ENCODE data around the gene FLACC1. TPM values are rescaled to one million over a fixed set of nuclear protein-coding genes. Genes with fewer than 3 reads are reported as not detected.

FLACC1 gene
- total and polyA plus RNA-seq, 2 experiments from 2014 or later: 0.10 to 0.27 TPM

DNA sequence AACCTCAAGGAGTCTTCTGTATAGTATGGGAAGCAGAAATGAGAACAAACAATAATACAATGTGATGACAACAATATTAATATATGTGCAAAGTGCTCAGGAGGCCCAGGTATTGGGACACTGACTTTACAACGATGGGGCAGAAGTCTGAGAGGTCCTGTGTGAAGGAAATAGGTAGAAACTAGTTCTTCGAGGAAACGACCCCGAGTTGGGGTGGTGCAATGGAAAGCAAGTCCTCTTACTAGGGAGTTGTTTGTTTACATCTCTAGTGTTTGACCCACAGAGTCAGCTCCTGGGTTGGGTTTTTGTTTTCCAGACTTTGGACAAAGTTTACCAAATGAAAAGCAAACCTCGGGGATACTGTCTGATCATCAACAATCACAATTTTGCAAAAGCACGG is 80.6 kb downstream of the FLACC1 start:
- no peak overlapping the region for H3K4me2 ChIP-seq
- H3K27me3 ChIP-seq (ENCODE audit: insufficient read depth): no peaks in the 10 kb centered on the region
- no peaks in the 10 kb centered on the region for H3F3A ChIP-seq (replicated peaks; ENCODE audit: low read depth)
- no peak overlapping the region for H2AFZ ChIP-seq
- H3K9me2 ChIP-seq (ENCODE audit: insufficient read depth): no peaks in the 10 kb centered on the region
- no peak overlapping the region for H3K4me3 ChIP-seq
- DNase-seq (ENCODE audit: low spot score) (no peak), ATAC-seq (no peak)
- TF ChIP-seq ZNF114 (CRISPR knock-in tag; IDR thresholded peaks at IDR 0.05) (no peak), EZH2 (IDR thresholded peaks at IDR 0.05; ENCODE audit: low read depth, unreplicated experiment) (no peak), POLR2AphosphoS5 (IDR thresholded peaks at IDR 0.05; ENCODE audit: low read depth) (no peak), JUNB (IDR thresholded peaks at IDR 0.05; ENCODE audit: unreplicated experiment) (no peak)
- H3K4me1 ChIP-seq (ENCODE audit: insufficient read depth): no peaks in the 10 kb centered on the region
- no peak overlapping the region for H3K27ac ChIP-seq (ENCODE audit: low read depth)
- Mint-ChIP-seq H3K36me3 (ENCODE audit: low read depth) (no peaks in the 10 kb centered on the region), H3K4me3 (no peak overlapping the region), H3K27me3 (ENCODE audit: insufficient read depth, low read depth, poor library complexity) (no peaks in the 10 kb centered on the region), H3K9me3 (no peaks in the 10 kb centered on the region), H3K27ac (no peak overlapping the region), H3K4me1 (no peaks in the 10 kb centered on the region)
- no peaks in the 10 kb centered on the region for H4K20me1 ChIP-seq (replicated peaks; ENCODE audit: insufficient read depth)
- H3K79me2 ChIP-seq (replicated peaks; ENCODE audit: insufficient read depth): no peaks in the 10 kb centered on the region
- no peaks in the 10 kb centered on the region for H3K36me3 ChIP-seq (ENCODE audit: insufficient read depth)

DNA sequence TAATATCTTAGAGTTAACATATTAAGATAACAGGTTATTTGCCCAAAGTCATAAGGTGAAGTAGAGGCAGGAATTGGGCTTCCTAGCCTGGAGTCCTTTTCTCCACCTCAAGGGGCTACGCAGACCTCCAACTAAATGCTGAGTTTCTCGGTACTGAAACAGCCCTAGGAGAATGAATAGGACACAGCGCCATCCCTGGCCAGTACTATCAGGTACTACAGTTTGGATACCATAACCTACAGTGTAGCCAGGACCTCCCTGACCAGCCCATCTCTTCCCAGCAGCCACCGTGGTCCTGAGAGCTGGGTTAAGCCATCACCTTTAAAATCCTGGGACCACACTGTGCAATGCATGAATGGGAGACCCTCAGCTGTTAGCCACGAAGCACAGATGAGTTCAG is 81.2 kb downstream of the FLACC1 start:
- no peaks in the 10 kb centered on the region for H3K79me2 ChIP-seq (replicated peaks; ENCODE audit: insufficient read depth)
- Mint-ChIP-seq H3K4me1 (no peaks in the 10 kb centered on the region), H3K27ac (no peak overlapping the region), H3K36me3 (ENCODE audit: low read depth) (no peaks in the 10 kb centered on the region), H3K9me3 (no peaks in the 10 kb centered on the region), H3K27me3 (ENCODE audit: insufficient read depth, low read depth, poor library complexity) (no peaks in the 10 kb centered on the region), H3K4me3 (no peak overlapping the region)
- DNase-seq (ENCODE audit: low spot score) (peak; percentile 90), ATAC-seq (peak; percentile 100)
- 0 out of 2 replicates have a peak, but pooled peaks have one; percentile 9 for TF ChIP-seq CREB1 (CRISPR knock-in tag; IDR thresholded peaks at IDR 0.05; ENCODE audit: low read depth)
- TF ChIP-seq CTCF (conservative IDR thresholded peaks at IDR 0.05; ENCODE audit: low read depth in 2 of 2): peak; percentile 67 to 79
- TF ChIP-seq ZNF114 (CRISPR knock-in tag; IDR thresholded peaks at IDR 0.05): no peak
- no peak for TF ChIP-seq EZH2 (IDR thresholded peaks at IDR 0.05; ENCODE audit: low read depth, unreplicated experiment)
- no peak for TF ChIP-seq EZH2phosphoT487 (IDR thresholded peaks at IDR 0.05; ENCODE audit: unreplicated experiment)
- H3F3A ChIP-seq (replicated peaks; ENCODE audit: low read depth): no peaks in the 10 kb centered on the region
- H3K4me1 ChIP-seq (ENCODE audit: insufficient read depth): no peaks in the 10 kb centered on the region
- no peak overlapping the region for H3K4me2 ChIP-seq
- H3K9me2 ChIP-seq (ENCODE audit: insufficient read depth): no peaks in the 10 kb centered on the region
- no peaks in the 10 kb centered on the region for H3K27me3 ChIP-seq (ENCODE audit: insufficient read depth)
- H3K4me3 ChIP-seq: no peak overlapping the region
- no peak overlapping the region for H3K27ac ChIP-seq (ENCODE audit: low read depth)
- H2AFZ ChIP-seq: no peak overlapping the region
- H4K20me1 ChIP-seq (replicated peaks; ENCODE audit: insufficient read depth): no peaks in the 10 kb centered on the region
- H3K36me3 ChIP-seq (ENCODE audit: insufficient read depth): no peaks in the 10 kb centered on the region

DNA sequence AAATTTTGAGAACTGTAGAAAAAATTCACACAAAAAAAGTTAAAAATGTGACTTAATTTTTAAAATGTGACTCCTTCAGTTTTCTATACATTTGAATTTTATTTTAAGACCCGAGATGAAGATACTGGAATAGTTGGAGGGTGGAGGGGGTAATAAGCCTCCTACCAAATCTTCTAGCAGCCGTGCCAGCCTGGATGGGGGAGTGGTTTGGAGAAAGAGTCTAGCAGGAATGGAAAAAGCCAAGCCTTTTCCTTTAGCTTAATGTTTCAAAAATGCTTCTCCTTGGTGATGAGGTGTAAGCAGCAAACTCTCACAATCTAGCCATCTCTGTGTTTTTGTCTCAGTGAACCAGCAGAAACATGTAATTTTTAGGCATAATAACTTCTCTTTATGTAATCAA is 82.1 kb downstream of the FLACC1 start:
- no peaks in the 10 kb centered on the region for H3K27me3 ChIP-seq (ENCODE audit: insufficient read depth)
- H3K4me3 Mint-ChIP-seq: no peak overlapping the region
- no peak overlapping the region for H3K27ac ChIP-seq (ENCODE audit: low read depth)
- H3K4me1 ChIP-seq (ENCODE audit: insufficient read depth): no peaks in the 10 kb centered on the region
- DNase-seq (ENCODE audit: low spot score) (no peak), ATAC-seq (no peak)
- H3F3A ChIP-seq (replicated peaks; ENCODE audit: low read depth): no peaks in the 10 kb centered on the region
- no peaks in the 10 kb centered on the region for H3K4me1 Mint-ChIP-seq
- H3K79me2 ChIP-seq (replicated peaks; ENCODE audit: insufficient read depth): no peaks in the 10 kb centered on the region
- no peaks in the 10 kb centered on the region for H3K9me2 ChIP-seq (ENCODE audit: insufficient read depth)
- no peak overlapping the region for H2AFZ ChIP-seq
- no peaks in the 10 kb centered on the region for H3K36me3 Mint-ChIP-seq (ENCODE audit: low read depth)
- no peaks in the 10 kb centered on the region for H4K20me1 ChIP-seq (replicated peaks; ENCODE audit: insufficient read depth)
- H3K27ac Mint-ChIP-seq: no peak overlapping the region
- no peaks in the 10 kb centered on the region for H3K27me3 Mint-ChIP-seq (ENCODE audit: insufficient read depth, low read depth, poor library complexity)
- no peak overlapping the region for H3K4me2 ChIP-seq
- H3K4me3 ChIP-seq: no peak overlapping the region
- no peaks in the 10 kb centered on the region for H3K36me3 ChIP-seq (ENCODE audit: insufficient read depth)
- H3K9me3 Mint-ChIP-seq: no peaks in the 10 kb centered on the region
- TF ChIP-seq NANOG (IDR thresholded peaks at IDR 0.05; ENCODE audit: borderline replicate concordance): no peak
- TF ChIP-seq, protein P1, sequence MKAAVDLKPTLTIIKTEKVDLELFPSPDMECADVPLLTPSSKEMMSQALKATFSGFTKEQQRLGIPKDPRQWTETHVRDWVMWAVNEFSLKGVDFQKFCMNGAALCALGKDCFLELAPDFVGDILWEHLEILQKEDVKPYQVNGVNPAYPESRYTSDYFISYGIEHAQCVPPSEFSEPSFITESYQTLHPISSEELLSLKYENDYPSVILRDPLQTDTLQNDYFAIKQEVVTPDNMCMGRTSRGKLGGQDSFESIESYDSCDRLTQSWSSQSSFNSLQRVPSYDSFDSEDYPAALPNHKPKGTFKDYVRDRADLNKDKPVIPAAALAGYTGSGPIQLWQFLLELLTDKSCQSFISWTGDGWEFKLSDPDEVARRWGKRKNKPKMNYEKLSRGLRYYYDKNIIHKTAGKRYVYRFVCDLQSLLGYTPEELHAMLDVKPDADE (IDR thresholded peaks at IDR 0.05): no peak
- TF ChIP-seq CREB1 (CRISPR knock-in tag; IDR thresholded peaks at IDR 0.05; ENCODE audit: low read depth): no peak
- no peak for TF ChIP-seq STAT1 (IDR thresholded peaks at IDR 0.05; ENCODE audit: unreplicated experiment)
- TF ChIP-seq REST (IDR thresholded peaks at IDR 0.05; ENCODE audit: unreplicated experiment): no peak
- TF ChIP-seq EZH2 (IDR thresholded peaks at IDR 0.05; ENCODE audit: low read depth, unreplicated experiment): no peak
- no peak for TF ChIP-seq EZH2phosphoT487 (IDR thresholded peaks at IDR 0.05; ENCODE audit: unreplicated experiment)
- TF ChIP-seq ZNF114 (CRISPR knock-in tag; IDR thresholded peaks at IDR 0.05): no peak
- no peak for TF ChIP-seq POLR2AphosphoS5 (IDR thresholded peaks at IDR 0.05; ENCODE audit: low read depth)
- no peak for TF ChIP-seq ZNF331 (CRISPR knock-in tag; IDR thresholded peaks at IDR 0.05; ENCODE audit: low read depth)
